ENCODE results near the gene MRPL58. TPM values are rescaled to one million over a fixed set of nuclear protein-coding genes. Genes with fewer than 3 reads are reported as not detected.

Gene MRPL58
- total RNA-seq, 2 experiments from 2014 or later: 64.6 to 66.5 TPM

Other genes with a start within 250 kb of the MRPL58 start
- gene NAT9, start 236.3 kb upstream of the MRPL58 start, total RNA-seq: 10 to 100 TPM; 23.7 to 39.6 TPM
- not detected for gene GRIN2C, start 152.8 kb upstream of the MRPL58 start, total RNA-seq
- 10 to 100 TPM; 19.1 to 21.3 TPM for gene FDXR, start 139.7 kb upstream of the MRPL58 start, total RNA-seq
- gene FADS6, start 119.0 kb upstream of the MRPL58 start, total RNA-seq: not detected
- not detected for gene USH1G, start 89.4 kb upstream of the MRPL58 start, total RNA-seq
- gene OTOP2, start 88.4 kb upstream of the MRPL58 start, total RNA-seq: not detected
- gene OTOP3, start 76.8 kb upstream of the MRPL58 start, total RNA-seq: not detected
- gene HID1, start 39.9 kb upstream of the MRPL58 start, total RNA-seq: 1 to 10 TPM; 1.6 TPM
- gene CDR2L, start 25.0 kb upstream of the MRPL58 start, total RNA-seq: under 1 TPM; 0.89 to 0.91 TPM
- 100 to 1,000 TPM; 194 to 237 TPM for gene ATP5PD, start 34.3 kb downstream of the MRPL58 start, total RNA-seq
- 10 to 100 TPM; 15.3 to 16.7 TPM for gene KCTD2, start 34.6 kb downstream of the MRPL58 start, total RNA-seq
- gene SLC16A5, start 75.3 kb downstream of the MRPL58 start, total RNA-seq: 1 to 10 TPM; 6.0 to 6.5 TPM
- gene ARMC7, start 97.3 kb downstream of the MRPL58 start, total RNA-seq: 1 to 10 TPM; 6.7 to 7.7 TPM
- gene NT5C, start 119.1 kb downstream of the MRPL58 start, total RNA-seq: 10 to 100 TPM; 51.7 to 61.5 TPM
- 100 to 1,000 TPM; 234 to 238 TPM for gene JPT1, start 141.8 kb downstream of the MRPL58 start, total RNA-seq
- 100 to 1,000 TPM; 594 to 727 TPM for gene SUMO2, start 170.3 kb downstream of the MRPL58 start, total RNA-seq
- gene NUP85, start 193.0 kb downstream of the MRPL58 start, total RNA-seq: 100 to 1,000 TPM; 130 to 160 TPM
- gene GGA3, start 248.9 kb downstream of the MRPL58 start, total RNA-seq: 10 to 100 TPM; 72.9 to 76.7 TPM
- gene MRPS7, start 249.2 kb downstream of the MRPL58 start, total RNA-seq: 10 to 100 TPM; 51.4 to 63.8 TPM